ENCODE data around the gene IQCC.

IQCC gene

DNA sequence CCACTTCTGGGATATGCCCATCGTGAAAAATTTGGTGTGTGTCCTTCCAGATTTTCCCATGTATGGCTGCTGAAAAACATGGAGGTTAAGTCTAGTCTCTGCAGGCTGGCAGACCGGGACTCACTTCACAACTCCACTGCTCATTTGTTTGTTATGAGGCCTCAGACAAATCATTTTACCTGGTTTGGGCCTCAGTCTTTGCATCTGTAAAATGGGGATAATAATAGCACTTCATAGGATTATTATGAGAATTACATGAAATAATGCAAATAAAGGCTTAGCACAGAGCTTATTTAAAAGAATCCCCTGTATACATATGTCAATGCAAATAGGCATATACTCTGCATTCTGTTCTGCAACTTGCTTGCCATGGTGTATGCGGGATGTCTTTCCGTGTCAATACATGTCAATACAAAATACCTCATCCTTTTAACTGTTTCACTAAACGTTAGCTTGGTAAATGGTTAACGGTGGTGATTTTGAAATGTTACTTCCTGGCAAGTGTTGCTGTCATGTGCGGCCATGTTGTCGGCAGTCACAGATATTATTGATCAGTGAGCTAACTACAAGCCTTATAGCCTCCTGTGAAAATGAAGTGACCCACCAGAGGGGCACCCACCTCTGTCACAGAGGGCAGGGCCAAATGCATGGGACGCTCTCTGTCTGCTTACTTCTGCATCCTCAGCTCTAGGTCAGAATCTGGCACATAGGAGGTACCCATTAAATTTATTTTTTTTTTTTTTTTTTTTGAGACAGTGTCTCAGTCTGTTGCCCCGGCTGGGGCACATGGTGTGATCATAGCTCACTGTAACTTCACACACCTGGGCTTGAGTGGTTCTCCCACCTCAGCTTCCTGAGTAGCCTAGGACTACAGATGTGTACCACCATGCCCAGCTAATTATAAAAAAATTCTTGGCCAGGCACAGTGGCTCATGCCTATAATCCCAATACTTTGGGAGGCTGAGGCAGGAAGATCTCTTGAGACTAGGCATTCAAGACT is 49.9 kb downstream of the IQCC start:
- no peak for DNase-seq (ENCODE audit: low read depth in 1 of 2, low spot score in 1 of 2)

DNA sequence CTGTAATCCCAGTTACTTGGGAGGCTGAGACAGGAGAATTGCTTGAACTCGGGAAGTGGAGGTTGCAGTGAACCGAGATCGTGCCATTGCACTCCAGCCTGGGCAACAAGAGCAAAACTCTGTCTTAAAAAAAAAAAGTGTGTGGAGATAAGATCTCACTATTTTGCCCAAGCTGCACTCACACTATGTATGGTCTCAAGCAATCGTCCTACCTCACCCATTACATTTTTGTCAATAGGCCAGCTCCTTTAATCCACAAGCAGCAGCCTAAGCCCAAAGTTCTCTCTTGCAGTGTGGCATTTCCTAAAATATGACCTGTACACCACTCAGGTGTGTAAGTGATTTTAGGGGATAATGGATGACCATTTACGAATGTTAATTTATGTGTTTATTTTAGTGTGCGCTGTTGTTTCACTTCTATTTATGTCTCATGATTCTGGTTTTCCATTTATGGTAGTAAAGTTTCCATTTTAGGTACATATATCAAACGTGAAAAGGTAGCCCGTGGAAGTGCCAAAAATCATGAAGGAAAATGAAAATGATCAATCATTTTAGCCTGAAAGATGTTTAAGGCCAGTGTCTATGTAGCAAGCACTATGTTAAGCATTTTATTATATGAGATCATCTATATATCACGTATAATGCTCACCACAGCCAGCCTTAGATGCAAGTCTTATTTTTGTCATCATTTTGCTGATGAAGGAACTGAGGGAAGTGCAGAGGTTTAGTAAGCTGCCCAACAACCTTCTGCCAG is 51.2 kb downstream of the IQCC start:
- DNase-seq (ENCODE audit: low read depth in 1 of 2, low spot score in 1 of 2) = no peak

- no peak for DNase-seq (ENCODE audit: low read depth in 1 of 2, low spot score in 1 of 2)
Observed at GRCh38 chr1:32257227-32257508, 51.7 kb downstream of the IQCC start.

All from activated T-helper 1 cell treated with anti-CD3 and anti-CD28 coated beads, Interleukin-2, amount 50 U/mL, for 16 hours (primary cell).